H1 (cell line): ENCODE measurements around the gene WNT5A. TPM values are rescaled to one million over a fixed set of nuclear protein-coding genes. Genes with fewer than 3 reads are reported as not detected.

Experiments used
- CTCF ChIA-PET: fragments of 300-600 bp; sonication (Branson Sonifier 250); formaldehyde crosslinking; loops from one replicate; lab custom pipeline; 2021; ENCODE audit not compliant: partially characterized antibody; lab: Charles Lee
- POLR2A ChIA-PET: fragments of 300-600 bp; sonication (Branson Sonifier 250); formaldehyde crosslinking; loops from one replicate; lab custom pipeline; 2021; ENCODE audit warnings: inconsistent platforms; ENCODE audit not compliant: partially characterized antibody; lab: Charles Lee
- DNase-seq, 2 experiments: peaks; one replicate each; pipeline versions ENCODE4 v3.0.0 to v3.0.0-alpha.2; 2010 to 2022; ENCODE audit warnings: low spot score in 2 of 2, low read depth in 1 of 2, mixed read lengths in 1 of 2
- FAIRE-seq: peaks from 2 replicates; lab custom pipeline; 2011; peaks lifted over from hg19 to GRCh38; lab: Jason Lieb, UNC
- H2AFZ ChIP-seq: 2 replicates; pipeline ENCODE4 v1.8.1; 2012; ENCODE audit warnings: low read length, inconsistent platforms
- H2AK5ac ChIP-seq: 2 replicates; pipeline ENCODE4 v1.6.1; 2013; ENCODE audit warnings: low read depth, low read length
- H2BK120ac ChIP-seq: replicated peaks from 2 replicates; pipeline ENCODE3; 2013; ENCODE audit warnings: low read depth, low read length, inconsistent platforms
- H2BK12ac ChIP-seq: 2 replicates; pipeline ENCODE4 v1.6.1; 2013; ENCODE audit warnings: low read depth, low read length
- H2BK15ac ChIP-seq: 2 replicates; pipeline ENCODE4 v1.6.1; 2013; ENCODE audit warnings: low read length
- H2BK20ac ChIP-seq: 2 replicates; pipeline ENCODE4 v1.6.1; 2013; ENCODE audit warnings: low read length
- H2BK5ac ChIP-seq: 2 replicates; pipeline ENCODE4 v1.6.1; 2013; ENCODE audit warnings: low read depth, low read length
- H3K14ac ChIP-seq: 2 replicates; pipeline ENCODE4 v1.6.1; 2013; ENCODE audit warnings: inconsistent platforms; ENCODE audit not compliant: insufficient read length
- H3K18ac ChIP-seq: 2 replicates; pipeline ENCODE4 v1.6.1; 2013; ENCODE audit warnings: low read length; ENCODE audit errors: extremely low read depth
- H3K23ac ChIP-seq: 2 replicates; pipeline ENCODE4 v1.6.1; 2013; ENCODE audit warnings: inconsistent platforms; ENCODE audit not compliant: insufficient read length
- H3K23me2 ChIP-seq: 2 replicates; pipeline ENCODE4 v1.6.1; 2013; ENCODE audit warnings: low read depth, low read length
- H3K27ac ChIP-seq: 2 replicates; pipeline ENCODE4 v1.6.1; 2011; ENCODE audit warnings: low read depth, low read length, inconsistent platforms
- H3K27me3 ChIP-seq, 4 experiments: replicated peaks in 1 of 4; 1 replicate in 1 of 4; 2 replicates in 3 of 4; pipeline versions ENCODE4 v1.6.1 to v1.8.1; 2011 to 2013; ENCODE audit warnings: low read length in 3 of 4, mild to moderate bottlenecking in 3 of 4, inconsistent platforms in 2 of 4, mixed read lengths in 2 of 4, moderate library complexity in 1 of 4; ENCODE audit not compliant: control insufficient read depth in 3 of 4, insufficient read depth in 3 of 4; ENCODE audit errors: extremely low read depth in 1 of 4
- H3K36me3 ChIP-seq, 4 experiments: 2 replicates each; pipeline versions ENCODE4 v1.6.1 to v1.8.1; 2011 to 2013; ENCODE audit warnings: mild to moderate bottlenecking in 4 of 4, low read length in 3 of 4, moderate library complexity in 2 of 4, control low read depth in 1 of 4, inconsistent platforms in 1 of 4; ENCODE audit not compliant: insufficient read depth in 4 of 4, control insufficient read depth in 2 of 4
- H3K4ac ChIP-seq: replicated peaks from 2 replicates; pipeline ENCODE3; 2013; ENCODE audit warnings: low read length, low read depth, mixed read lengths, inconsistent platforms; ENCODE audit not compliant: insufficient read length
- H3K4me1 ChIP-seq, 4 experiments: replicated peaks in 1 of 4; 1 replicate in 1 of 4; 2 replicates in 3 of 4; pipeline versions ENCODE4 v1.6.1 to v1.8.1; 2011 to 2013; ENCODE audit warnings: low read length in 3 of 4, inconsistent platforms in 2 of 4, mixed read lengths in 1 of 4; ENCODE audit not compliant: insufficient read depth in 4 of 4, control insufficient read depth in 3 of 4
- H3K4me2 ChIP-seq, 2 experiments: 2 replicates each; pipeline versions ENCODE4 v1.6.1 to v1.8.1; 2011 to 2013; ENCODE audit warnings: low read depth in 2 of 2, low read length in 2 of 2, control low read depth in 1 of 2, inconsistent platforms in 1 of 2, mild to moderate bottlenecking in 1 of 2; ENCODE audit not compliant: insufficient read depth in 1 of 2
- H3K4me3 ChIP-seq, 4 experiments: fragments of 200-600, 300-600 bp in 1 of 4; sonication (generic), shearing (Covaris generic), sonication (Bioruptor Twin) in 1 of 4; 2 replicates each; pipeline versions ENCODE4 v1.5.1 to v1.8.1; 2011 to 2016; ENCODE audit warnings: low read length in 4 of 4, low read depth in 3 of 4, control low read depth in 2 of 4, inconsistent platforms in 2 of 4, mild to moderate bottlenecking in 2 of 4, mixed read lengths in 1 of 4, moderate library complexity in 1 of 4; ENCODE audit not compliant: insufficient read depth in 2 of 4; ENCODE audit errors: extremely low read depth in 1 of 4
- H3K56ac ChIP-seq: replicated peaks from 2 replicates; pipeline ENCODE3; 2013; ENCODE audit warnings: low read depth, mild to moderate bottlenecking, mixed read lengths, low read length, inconsistent platforms; ENCODE audit not compliant: insufficient read length
- H3K79me1 ChIP-seq: 2 replicates; pipeline ENCODE4 v1.6.1; 2013; ENCODE audit warnings: low read depth, low read length, control low read depth
- H3K79me2 ChIP-seq, 2 experiments: 2 replicates each; pipeline versions ENCODE4 v1.6.1 to v1.8.1; 2012 to 2013; ENCODE audit warnings: low read length in 2 of 2, mild to moderate bottlenecking in 2 of 2, inconsistent platforms in 1 of 2; ENCODE audit not compliant: insufficient read depth in 2 of 2, control insufficient read depth in 1 of 2
- H3K9ac ChIP-seq, 4 experiments: replicated peaks in 1 of 4; 1 replicate in 1 of 4; 2 replicates in 3 of 4; pipeline versions ENCODE4 v1.6.1 to v1.8.1; 2011 to 2013; ENCODE audit warnings: low read depth in 3 of 4, low read length in 3 of 4, control low read depth in 2 of 4, mild to moderate bottlenecking in 2 of 4, moderate library complexity in 2 of 4, inconsistent platforms in 1 of 4; ENCODE audit errors: extremely low read depth in 1 of 4
- H3K9me3 ChIP-seq, 2 experiments: 2 replicates each; pipeline versions ENCODE4 v1.6.1 to v1.8.1; 2012 to 2013; ENCODE audit warnings: mild to moderate bottlenecking in 2 of 2, moderate library complexity in 2 of 2, control low read depth in 1 of 2, inconsistent platforms in 1 of 2, low read depth in 1 of 2, low read length in 1 of 2, mixed read lengths in 1 of 2; ENCODE audit not compliant: insufficient read depth in 2 of 2
- H4K20me1 ChIP-seq, 2 experiments: replicated peaks in 1 of 2; 2 replicates each; pipeline versions ENCODE3 to v1.8.1; 2011 to 2013; ENCODE audit warnings: inconsistent platforms in 2 of 2, low read length in 2 of 2, mild to moderate bottlenecking in 1 of 2; ENCODE audit not compliant: insufficient read depth in 2 of 2, control insufficient read depth in 1 of 2
- H4K5ac ChIP-seq: 2 replicates; pipeline ENCODE4 v1.6.1; 2013; ENCODE audit warnings: low read length, low read depth, mixed read lengths, inconsistent platforms; ENCODE audit not compliant: insufficient read length
- H4K8ac ChIP-seq: 2 replicates; pipeline ENCODE4 v1.8.0; 2013; ENCODE audit warnings: mild to moderate bottlenecking, moderate library complexity, low read length, inconsistent platforms; ENCODE audit not compliant: insufficient read depth; ENCODE audit errors: extremely low read depth
- H4K91ac ChIP-seq: replicated peaks from 2 replicates; pipeline ENCODE3; 2013; ENCODE audit warnings: low read length, mixed read lengths, inconsistent platforms; ENCODE audit not compliant: insufficient read length
- ASH2L ChIP-seq: fragments of 200-600, 300-600 bp; sonication (generic); IDR thresholded peaks from one replicate; pipeline ENCODE4 v1.7.1; 2017; ENCODE audit warnings: low read length
- BCL11A ChIP-seq, 2 experiments: IDR thresholded peaks; one replicate each; pipeline ENCODE4 v1.6.1; 2011; ENCODE audit warnings: low read depth in 2 of 2, low read length in 2 of 2, mild to moderate bottlenecking in 2 of 2
- FOSL1 ChIP-seq: IDR thresholded peaks from 2 replicates; pipeline ENCODE4 v1.6.1; 2011; ENCODE audit warnings: mild to moderate bottlenecking, low read depth, low read length, moderate library complexity; ENCODE audit not compliant: insufficient read depth
- GABPA ChIP-seq: IDR thresholded peaks from 2 replicates; pipeline ENCODE4 v1.6.1; 2011; ENCODE audit warnings: mild to moderate bottlenecking, low read length, moderate library complexity, borderline replicate concordance; ENCODE audit not compliant: insufficient read depth
- HDAC6 ChIP-seq: IDR thresholded peaks from one replicate; pipeline ENCODE4 v1.7.1; 2012; ENCODE audit warnings: low read depth, mild to moderate bottlenecking, inconsistent platforms, low read length, moderate library complexity
- POLR2AphosphoS5 ChIP-seq: IDR thresholded peaks from 2 replicates; pipeline ENCODE4 v1.6.1; 2011; ENCODE audit warnings: low read depth, low read length
- SAP30 ChIP-seq: fragments of 300-600 bp; sonication (generic); IDR thresholded peaks from 2 replicates; pipeline ENCODE4 v1.7.1; 2012; ENCODE audit warnings: low read length, moderate library complexity, mild to moderate bottlenecking, inconsistent platforms; ENCODE audit not compliant: insufficient read depth, insufficient replicate concordance
- SIN3A ChIP-seq, 2 experiments: IDR thresholded peaks in 1 of 2; conservative IDR thresholded peaks in 1 of 2; 2 replicates each; pipeline ENCODE4 v1.6.1; 2011 to 2012; ENCODE audit warnings: low read length in 2 of 2, improper control_type of control experiment in 1 of 2, low read depth in 1 of 2, mild to moderate bottlenecking in 1 of 2
- SIX5 ChIP-seq: IDR thresholded peaks from 2 replicates; pipeline ENCODE4 v1.6.1; 2011; ENCODE audit warnings: mild to moderate bottlenecking, low read depth, low read length
- TAF1 ChIP-seq: IDR thresholded peaks from 2 replicates; pipeline ENCODE4 v1.6.1; 2011; ENCODE audit warnings: mild to moderate bottlenecking, low read depth, low read length
- TAF7 ChIP-seq: optimal IDR thresholded peaks from 2 replicates; pipeline ENCODE3; 2011; ENCODE audit warnings: low read depth, mild to moderate bottlenecking, inconsistent platforms, low read length, moderate library complexity, borderline replicate concordance
- TCF12 ChIP-seq: IDR thresholded peaks from 2 replicates; pipeline ENCODE4 v1.6.1; 2011; ENCODE audit warnings: low read depth, mild to moderate bottlenecking, low read length
- TEAD4 ChIP-seq: IDR thresholded peaks from 2 replicates; pipeline ENCODE4 v1.6.1; 2012; ENCODE audit warnings: low read depth, low read length, inconsistent platforms, mixed read lengths
- WGBS, 2 experiments: shearing (Covaris generic) in 1 of 2; methylation state at CpG; one replicate each; pipeline versions ENCODE4 v1.1.6 to v1.1.7; 2013 to 2015; ENCODE audit warnings: low lambda C conversion rate in 2 of 2, mixed read lengths in 2 of 2, inconsistent platforms in 1 of 2, low coverage in 1 of 2, missing lambda C conversion rate in 1 of 2; ENCODE audit not compliant: insufficient replicate concordance in 2 of 2, insufficient coverage in 1 of 2, insufficient read length in 1 of 2; ENCODE audit errors: extremely low coverage in 1 of 2, missing lambda C conversion rate in 1 of 2; 5-methylcytosine and 5-hydroxymethylcytosine counted together
- polyA plus RNA-seq, 7 experiments: library from polyadenylated mRNA; depleted of rRNA in 3 of 7; stranded (reverse) in 5 of 7; unstranded in 2 of 7; fragments of >200 nt in 5 of 7; fragments of 200-250 nt in 2 of 7; gene quantifications; 1 replicate in 5 of 7; 2 replicates in 1 of 7; 4 replicates in 1 of 7; pipeline versions ENCODE4 v1.2.1 to v1.2.3, GENCODE V29; 2011 to 2013; ENCODE audit warnings: missing spikeins in 2 of 7, mixed read lengths in 2 of 7
- total RNA-seq: library from RNA; stranded (reverse); fragmentation: NEBNext Ultra II Directional; extraction: Animal tissue kit (Norgen Biotek cat#: 25700); gene quantifications from 2 replicates; pipeline ENCODE4 v1.2.1, GENCODE V29; 2021
- TF ChIP-seq, protein P1 (sequence below): IDR thresholded peaks from 2 replicates; pipeline ENCODE4 v1.6.1; 2011; ENCODE audit warnings: low read length, improper control_type of control experiment

WNT5A gene
- total and polyA plus RNA-seq, 2 of the 8 experiments (the other 6 are each of a cell fraction or from before 2014, with no cell fraction given): 3.9 to 5.6 TPM

DNA sequence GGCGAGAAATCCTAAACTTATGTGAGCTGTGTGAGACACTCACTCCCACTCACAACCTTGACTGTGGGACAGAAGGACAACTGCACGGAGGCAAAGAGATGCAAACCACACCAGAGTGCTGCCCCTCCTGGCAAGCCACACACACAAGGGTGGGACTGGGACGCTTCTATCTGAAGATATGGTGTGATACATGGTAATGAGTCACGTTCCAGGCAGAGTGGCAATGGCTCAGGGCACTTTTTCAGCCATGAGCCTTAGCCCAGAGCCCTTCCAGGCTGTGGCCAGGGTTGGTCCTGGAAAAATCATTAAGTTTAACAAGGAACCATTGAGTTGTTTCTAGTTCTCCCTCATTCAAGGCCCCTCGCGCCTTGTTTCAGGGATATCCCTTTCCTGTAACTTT lies 56.1 kb downstream of the WNT5A start:
- CTCF ChIA-PET: interaction anchor here (0.6 to 1.0 kb wide), 3 partner anchors 9 to 265 kb away, joined by 3 read pairs; no protein-coding TSS in a partner anchor
- no peak for TF ChIP-seq TAF1
- no peak for TF ChIP-seq SIN3A (conservative IDR thresholded peaks at IDR 0.05 in 1 of 2, IDR thresholded peaks at IDR 0.05 in 1 of 2; ENCODE audit: low read depth in 1 of 2, low read length in 2 of 2)
- TF ChIP-seq SAP30: no peak
- no peak for TF ChIP-seq HDAC6
- no peak for TF ChIP-seq ASH2L
- no peak for TF ChIP-seq SIX5
- TF ChIP-seq, protein P1, sequence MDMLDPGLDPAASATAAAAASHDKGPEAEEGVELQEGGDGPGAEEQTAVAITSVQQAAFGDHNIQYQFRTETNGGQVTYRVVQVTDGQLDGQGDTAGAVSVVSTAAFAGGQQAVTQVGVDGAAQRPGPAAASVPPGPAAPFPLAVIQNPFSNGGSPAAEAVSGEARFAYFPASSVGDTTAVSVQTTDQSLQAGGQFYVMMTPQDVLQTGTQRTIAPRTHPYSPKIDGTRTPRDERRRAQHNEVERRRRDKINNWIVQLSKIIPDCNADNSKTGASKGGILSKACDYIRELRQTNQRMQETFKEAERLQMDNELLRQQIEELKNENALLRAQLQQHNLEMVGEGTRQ: no peak
- no peak for TF ChIP-seq TCF12
- no peak for TF ChIP-seq BCL11A (IDR thresholded peaks at IDR 0.05; ENCODE audit: low read depth in 2 of 2, low read length in 2 of 2)
- TF ChIP-seq TAF7: no peak
- no peak for TF ChIP-seq GABPA
- no peak for TF ChIP-seq FOSL1
- no peak for TF ChIP-seq POLR2AphosphoS5
- no peak for TF ChIP-seq TEAD4

More for the DNA sequence above, 56.1 kb downstream of the WNT5A start:
- Histone ChIP-seq H3K4me3 (no peak overlapping the region), H3K18ac (no peak overlapping the region), H3K9me3 (no peaks in the 10 kb centered on the region), H4K20me1 (no peaks in the 10 kb centered on the region), H4K91ac (no peak overlapping the region), H3K9ac (no peak overlapping the region), H3K23ac (no peak overlapping the region), H2BK5ac (no peak overlapping the region), H4K8ac (no peak overlapping the region), H2BK120ac (no peak overlapping the region), H3K27ac (no peak overlapping the region), H2AK5ac (no peak overlapping the region), H2AFZ (no peak overlapping the region), H3K4me2 (no peak overlapping the region), H2BK15ac (no peak overlapping the region), H2BK12ac (no peak overlapping the region), H4K5ac (no peak overlapping the region), H3K4me1 (no peaks in the 10 kb centered on the region), H3K4ac (no peak overlapping the region), H3K79me1 (no peaks in the 10 kb centered on the region), H3K27me3 (no peaks in the 10 kb centered on the region), H3K23me2 (no peaks in the 10 kb centered on the region), H3K36me3 (no peaks in the 10 kb centered on the region), H2BK20ac (no peak overlapping the region), H3K14ac (no peak overlapping the region), H3K56ac (no peak overlapping the region), H3K79me2 (no peaks in the 10 kb centered on the region)
- no peak for DNase-seq
- WGBS, 2 experiments: 88% methylated on average over 6 of the region's 6 CpGs; no CpG with 5 or more reads in 1 of the 2 experiments
- POLR2A ChIA-PET: no interaction called here
- FAIRE-seq: no peak
